Neural cell (in vitro differentiated cells): ENCODE measurements around the gene SURF4. TPM values are rescaled to one million over a fixed set of nuclear protein-coding genes. Genes with fewer than 3 reads are reported as not detected.
A peak's percentile ranks its signal among the peaks of the same experiment; 100 is the strongest.

ENCODE experiments used
- H2AFZ ChIP-seq: fragments of 200-600, 300-800 bp; sonication (generic), shearing (Covaris generic); 2 replicates; pipeline ENCODE4 v1.6.0; 2014; ENCODE audit warnings: low read depth, mild to moderate bottlenecking, antibody characterized with exemption, low read length, moderate library complexity
- H3F3A ChIP-seq: fragments of 200-600 bp; shearing (Covaris generic); 2 replicates; pipeline ENCODE4 v1.6.1; 2016; ENCODE audit warnings: mild to moderate bottlenecking, moderate library complexity, mixed read lengths, antibody characterized with exemption, low read length; ENCODE audit not compliant: insufficient read depth, poor library complexity, severe bottlenecking
- H3K27ac ChIP-seq: fragments of 200-600, 300-800 bp; sonication (generic), shearing (Covaris generic); 2 replicates; pipeline ENCODE4 v1.5.1; 2014; ENCODE audit warnings: mild to moderate bottlenecking, low read length, moderate library complexity
- H3K27me3 ChIP-seq: fragments of 300-800, 200-600 bp; sonication (generic), shearing (Covaris generic); 2 replicates; pipeline ENCODE4 v1.6.0; 2014; ENCODE audit warnings: mild to moderate bottlenecking, low read depth, low read length, moderate library complexity; ENCODE audit not compliant: insufficient read depth
- H3K36me3 ChIP-seq: fragments of 300-800, 200-600 bp; sonication (generic), shearing (Covaris generic); 2 replicates; pipeline ENCODE4 v1.5.1; 2014; ENCODE audit warnings: mild to moderate bottlenecking, antibody characterized with exemption, low read length, moderate library complexity; ENCODE audit not compliant: insufficient read depth
- H3K4me2 ChIP-seq: fragments of 300-800, 200-600 bp; sonication (generic), shearing (Covaris generic); 2 replicates; pipeline ENCODE4 v1.6.0; 2014; ENCODE audit warnings: mild to moderate bottlenecking, low read length
- H3K4me3 ChIP-seq: fragments of 300-800, 200-600 bp; sonication (generic), shearing (Covaris generic); 2 replicates; pipeline ENCODE4 v1.5.1; 2014; ENCODE audit warnings: mild to moderate bottlenecking, low read length, moderate library complexity
- H3K79me2 ChIP-seq: fragments of 200-600 bp; shearing (Covaris generic); replicated peaks from 2 replicates; pipeline ENCODE4 v1.6.0; 2014; ENCODE audit warnings: mild to moderate bottlenecking, low read length, moderate library complexity; ENCODE audit not compliant: insufficient read depth
- H3K9ac ChIP-seq: fragments of 300-800, 200-600 bp; sonication (generic), shearing (Covaris generic); 2 replicates; pipeline ENCODE4 v1.6.1; 2016; ENCODE audit warnings: mild to moderate bottlenecking, low read length, mixed read lengths
- H3K9me2 ChIP-seq: fragments of 200-600 bp; shearing (Covaris generic); 2 replicates; pipeline ENCODE4 v1.6.1; 2016; ENCODE audit warnings: mild to moderate bottlenecking, low read length, mixed read lengths; ENCODE audit not compliant: insufficient read depth
- H3K9me3 ChIP-seq: fragments of 200-600, 300-800 bp; sonication (generic), shearing (Covaris generic); 2 replicates; pipeline ENCODE4 v1.6.1; 2016; ENCODE audit warnings: mild to moderate bottlenecking, mixed run types, low read length, moderate library complexity, mixed read lengths
- H4K20me1 ChIP-seq: fragments of 200-600 bp; shearing (Covaris generic); 2 replicates; pipeline ENCODE4 v1.6.1; 2016; ENCODE audit warnings: mild to moderate bottlenecking, mixed run types; ENCODE audit not compliant: insufficient read depth
- EP300 ChIP-seq: fragments of 450-650 bp; conservative IDR thresholded peaks from 2 replicates; pipeline ENCODE4 v1.6.1; 2014; ENCODE audit warnings: antibody characterized with exemption, mild to moderate bottlenecking, moderate library complexity; ENCODE audit not compliant: poor library complexity, severe bottlenecking
- EZH2 ChIP-seq: fragments of 200-600, 300-800 bp; shearing (Covaris generic), sonication (generic); IDR thresholded peaks from 2 replicates; pipeline ENCODE4 v1.6.1; 2014; ENCODE audit warnings: antibody characterized with exemption, low read length, borderline replicate concordance, mild to moderate bottlenecking; ENCODE audit not compliant: insufficient read depth, poor library complexity, severe bottlenecking
- MXI1 ChIP-seq: fragments of 450-650 bp; conservative IDR thresholded peaks from 2 replicates; pipeline ENCODE4 v1.6.1; 2014; ENCODE audit warnings: antibody characterized with exemption, mild to moderate bottlenecking; ENCODE audit not compliant: poor library complexity, severe bottlenecking
- POLR2AphosphoS5 ChIP-seq: IDR thresholded peaks from 2 replicates; pipeline ENCODE4 v1.6.1; 2012
- RAD21 ChIP-seq: fragments of 450-650 bp; conservative IDR thresholded peaks from 2 replicates; pipeline ENCODE4 v1.6.1; 2014; ENCODE audit warnings: antibody characterized with exemption, mild to moderate bottlenecking, moderate library complexity
- SMC3 ChIP-seq: fragments of 450-650 bp; conservative IDR thresholded peaks from 2 replicates; pipeline ENCODE4 v1.6.1; 2014; ENCODE audit warnings: antibody characterized with exemption, mild to moderate bottlenecking, moderate library complexity; ENCODE audit not compliant: poor library complexity
- TAF1 ChIP-seq: IDR thresholded peaks from 2 replicates; pipeline ENCODE4 v1.6.1; 2012; ENCODE audit warnings: low read depth
- polyA minus RNA-seq: library from RNA; depleted of rRNA, polyadenylated mRNA; stranded (reverse); fragments of >200 nt; gene quantifications from 2 replicates; pipeline ENCODE4 v1.2.3, GENCODE V29; 2014
- polyA plus RNA-seq: library from polyadenylated mRNA; depleted of rRNA; stranded (reverse); fragments of >200 nt; gene quantifications from 2 replicates; pipeline ENCODE4 v1.2.3, GENCODE V29; 2014
- TF ChIP-seq, protein P1 (sequence below): IDR thresholded peaks from 2 replicates; pipeline ENCODE4 v1.6.1; 2012; ENCODE audit warnings: borderline replicate concordance
- TF ChIP-seq, protein P2 (sequence below): fragments of 450-650 bp; IDR thresholded peaks from 2 replicates; pipeline ENCODE4 v1.5.1; 2014; ENCODE audit warnings: antibody characterized with exemption, mild to moderate bottlenecking, moderate library complexity; ENCODE audit not compliant: poor library complexity, severe bottlenecking

The SURF4 gene
- 65.2 and 78.3 TPM in 2 replicates for polyA plus RNA-seq
- polyA minus RNA-seq, result 85.9 and 95.2 TPM in 2 replicates

DNA sequence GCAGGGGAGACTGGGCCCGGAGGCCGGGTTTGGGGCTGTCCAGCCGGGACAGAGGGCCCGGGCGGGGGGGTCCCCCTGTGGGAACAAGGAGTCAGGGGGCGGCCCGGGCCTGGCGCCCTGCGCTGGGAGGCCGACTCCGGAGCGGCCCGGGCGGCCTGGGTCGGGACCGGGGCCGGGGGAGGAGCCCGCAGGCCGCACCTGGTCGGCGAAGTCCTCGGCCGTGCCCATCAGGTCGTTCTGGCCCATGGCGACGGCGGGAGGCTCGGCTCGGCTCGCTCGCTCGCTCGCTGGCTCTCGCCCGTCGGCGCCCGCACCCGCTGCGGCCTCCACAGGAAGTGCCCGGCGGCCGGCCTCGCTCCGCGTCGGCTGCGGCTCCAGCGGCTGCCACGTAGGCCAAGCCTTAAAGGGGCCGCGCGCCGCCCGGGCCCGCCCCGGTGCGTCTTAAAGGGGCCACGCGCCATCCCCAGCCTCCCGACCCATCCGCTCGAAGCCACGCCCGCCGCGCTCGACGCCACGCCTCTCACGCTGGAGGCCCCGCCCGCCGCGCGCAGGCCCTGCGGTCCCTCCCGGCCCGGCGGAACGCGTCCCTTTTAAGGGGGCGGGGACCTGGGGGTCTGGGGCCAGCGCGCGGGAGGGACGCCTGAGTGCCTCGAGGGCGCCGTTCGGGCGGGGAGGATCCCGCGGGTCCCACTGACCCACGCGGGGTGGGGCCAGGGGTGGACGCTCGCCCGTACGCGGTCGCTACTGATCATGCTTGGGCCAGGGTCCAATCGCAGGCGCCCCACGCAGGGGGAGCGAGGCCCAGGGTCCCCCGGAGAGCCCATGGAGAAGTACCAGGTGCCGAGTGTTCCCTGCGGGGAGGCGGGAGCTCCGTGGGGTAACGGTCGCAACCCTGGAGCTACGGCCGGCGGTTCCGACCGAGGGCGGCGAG lies at the start of gene SURF4, which contains the start of gene STKLD1:
SURF4 (minus strand) TSS at position 337 of the 931 bp plus-strand sequence; CDS start at position 246, 91 bp downstream.
STKLD1 (plus strand) TSS at position 643 of the 931 bp plus-strand sequence; CDS start at position 751, 108 bp downstream.
- H3K9me3 ChIP-seq, result no peaks in the 10 kb centered on the region
- H2AFZ ChIP-seq, result peak within 1 kb of the TSS; percentile 73
- H4K20me1 ChIP-seq, result no peaks in the 10 kb centered on the region
- H3K79me2 ChIP-seq, result peaks cover 33% of the 10 kb centered on the region
- peak within 1 kb of the TSS; percentile 49 for H3K27ac ChIP-seq
- no peaks in the 10 kb centered on the region for H3K9me2 ChIP-seq
- peak; percentile 36 for TF ChIP-seq POLR2AphosphoS5
- TF ChIP-seq MXI1, result peak; percentile 68
- peak; percentile 20 for TF ChIP-seq TAF1
- no peak for TF ChIP-seq EZH2
- TF ChIP-seq EP300, result peak; percentile 14
- H3F3A ChIP-seq, result no peaks in the 10 kb centered on the region
- no peaks in the 10 kb centered on the region for H3K27me3 ChIP-seq
- H3K4me3 ChIP-seq, result peak within 1 kb of the TSS; percentile 91
- peak within 1 kb of the TSS; percentile 84 for H3K9ac ChIP-seq
- H3K4me2 ChIP-seq, result peak within 1 kb of the TSS; percentile 99
- no peaks in the 10 kb centered on the region for H3K36me3 ChIP-seq

DNA sequence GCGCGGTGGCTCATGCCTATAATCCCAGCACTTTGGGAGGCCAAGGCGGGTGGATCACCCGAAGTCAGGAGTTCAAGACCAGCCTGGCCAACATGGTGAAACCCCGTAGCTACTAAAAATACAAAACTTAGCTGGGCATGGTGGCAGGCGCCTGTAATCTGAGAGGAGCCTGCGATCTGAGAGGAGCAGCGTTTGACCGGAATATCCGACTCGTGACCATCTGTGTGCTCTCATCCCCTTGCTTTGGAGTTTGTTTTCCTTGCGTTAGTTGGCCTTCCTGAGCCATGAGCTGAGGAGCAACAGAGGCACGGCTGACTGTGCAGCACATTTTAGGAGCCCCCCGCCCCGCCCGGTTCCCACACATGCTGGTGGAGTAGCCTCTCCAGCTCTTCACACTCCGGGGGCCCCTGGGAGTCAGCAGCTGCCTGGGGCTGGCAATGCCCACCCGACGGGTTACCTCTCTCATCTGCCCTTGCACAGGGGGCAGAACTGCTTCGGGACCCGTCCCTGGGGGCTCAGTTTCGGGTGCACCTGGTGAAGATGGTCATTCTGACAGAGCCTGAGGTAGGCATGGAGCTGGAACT lies 49.3 kb upstream of the SURF4 start:
- no peak overlapping the region for H3K27ac ChIP-seq
- TF ChIP-seq POLR2AphosphoS5, result no peak
- no peak for TF ChIP-seq EZH2
- no peak for TF ChIP-seq SMC3
- no peak for TF ChIP-seq RAD21
- TF ChIP-seq, protein P1, sequence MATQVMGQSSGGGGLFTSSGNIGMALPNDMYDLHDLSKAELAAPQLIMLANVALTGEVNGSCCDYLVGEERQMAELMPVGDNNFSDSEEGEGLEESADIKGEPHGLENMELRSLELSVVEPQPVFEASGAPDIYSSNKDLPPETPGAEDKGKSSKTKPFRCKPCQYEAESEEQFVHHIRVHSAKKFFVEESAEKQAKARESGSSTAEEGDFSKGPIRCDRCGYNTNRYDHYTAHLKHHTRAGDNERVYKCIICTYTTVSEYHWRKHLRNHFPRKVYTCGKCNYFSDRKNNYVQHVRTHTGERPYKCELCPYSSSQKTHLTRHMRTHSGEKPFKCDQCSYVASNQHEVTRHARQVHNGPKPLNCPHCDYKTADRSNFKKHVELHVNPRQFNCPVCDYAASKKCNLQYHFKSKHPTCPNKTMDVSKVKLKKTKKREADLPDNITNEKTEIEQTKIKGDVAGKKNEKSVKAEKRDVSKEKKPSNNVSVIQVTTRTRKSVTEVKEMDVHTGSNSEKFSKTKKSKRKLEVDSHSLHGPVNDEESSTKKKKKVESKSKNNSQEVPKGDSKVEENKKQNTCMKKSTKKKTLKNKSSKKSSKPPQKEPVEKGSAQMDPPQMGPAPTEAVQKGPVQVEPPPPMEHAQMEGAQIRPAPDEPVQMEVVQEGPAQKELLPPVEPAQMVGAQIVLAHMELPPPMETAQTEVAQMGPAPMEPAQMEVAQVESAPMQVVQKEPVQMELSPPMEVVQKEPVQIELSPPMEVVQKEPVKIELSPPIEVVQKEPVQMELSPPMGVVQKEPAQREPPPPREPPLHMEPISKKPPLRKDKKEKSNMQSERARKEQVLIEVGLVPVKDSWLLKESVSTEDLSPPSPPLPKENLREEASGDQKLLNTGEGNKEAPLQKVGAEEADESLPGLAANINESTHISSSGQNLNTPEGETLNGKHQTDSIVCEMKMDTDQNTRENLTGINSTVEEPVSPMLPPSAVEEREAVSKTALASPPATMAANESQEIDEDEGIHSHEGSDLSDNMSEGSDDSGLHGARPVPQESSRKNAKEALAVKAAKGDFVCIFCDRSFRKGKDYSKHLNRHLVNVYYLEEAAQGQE, result no peak
- TF ChIP-seq EP300, result no peak
- no peak for TF ChIP-seq TAF1
- TF ChIP-seq, protein P2, sequence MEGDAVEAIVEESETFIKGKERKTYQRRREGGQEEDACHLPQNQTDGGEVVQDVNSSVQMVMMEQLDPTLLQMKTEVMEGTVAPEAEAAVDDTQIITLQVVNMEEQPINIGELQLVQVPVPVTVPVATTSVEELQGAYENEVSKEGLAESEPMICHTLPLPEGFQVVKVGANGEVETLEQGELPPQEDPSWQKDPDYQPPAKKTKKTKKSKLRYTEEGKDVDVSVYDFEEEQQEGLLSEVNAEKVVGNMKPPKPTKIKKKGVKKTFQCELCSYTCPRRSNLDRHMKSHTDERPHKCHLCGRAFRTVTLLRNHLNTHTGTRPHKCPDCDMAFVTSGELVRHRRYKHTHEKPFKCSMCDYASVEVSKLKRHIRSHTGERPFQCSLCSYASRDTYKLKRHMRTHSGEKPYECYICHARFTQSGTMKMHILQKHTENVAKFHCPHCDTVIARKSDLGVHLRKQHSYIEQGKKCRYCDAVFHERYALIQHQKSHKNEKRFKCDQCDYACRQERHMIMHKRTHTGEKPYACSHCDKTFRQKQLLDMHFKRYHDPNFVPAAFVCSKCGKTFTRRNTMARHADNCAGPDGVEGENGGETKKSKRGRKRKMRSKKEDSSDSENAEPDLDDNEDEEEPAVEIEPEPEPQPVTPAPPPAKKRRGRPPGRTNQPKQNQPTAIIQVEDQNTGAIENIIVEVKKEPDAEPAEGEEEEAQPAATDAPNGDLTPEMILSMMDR, result no peak
- TF ChIP-seq MXI1, result no peak
- H2AFZ ChIP-seq, result no peak overlapping the region
- H3K27me3 ChIP-seq, result peaks cover 24% of the 10 kb centered on the region
- no peak overlapping the region for H3K4me3 ChIP-seq
- no peak overlapping the region for H3K9ac ChIP-seq
- H3K9me2 ChIP-seq, result no peaks in the 10 kb centered on the region
- H3K79me2 ChIP-seq, result no peaks in the 10 kb centered on the region
- H3K36me3 ChIP-seq, result no peaks in the 10 kb centered on the region
- peaks cover 10% of the 10 kb centered on the region for H3K9me3 ChIP-seq
- H3F3A ChIP-seq, result no peaks in the 10 kb centered on the region
- no peaks in the 10 kb centered on the region for H4K20me1 ChIP-seq
- no peak overlapping the region for H3K4me2 ChIP-seq
